Hypothalamus (tissue), 51 donors: ENCODE measurements around the gene PTPN2.

Experiments
- DNase-seq, 51 donors: peaks; one replicate each; lab custom pipeline; 2025; lab: John Stamatoyannopoulos, UW

The PTPN2 gene

GRCh38 chr18:12750076-12750714 lies 133.8 kb downstream of the PTPN2 start:
- DNase-seq: no peak

- DNase-seq: no peak
Observed at GRCh38 chr18:12749121-12749520, 134.9 kb downstream of the PTPN2 start.

- no peak for DNase-seq
Observed at GRCh38 chr18:12748671-12749070, 135.4 kb downstream of the PTPN2 start.

- no peak for DNase-seq
Observed at GRCh38 chr18:12747530-12748315, 136.3 kb downstream of the PTPN2 start.

GRCh38 chr18:12745095-12745795 lies 138.8 kb downstream of the PTPN2 start:
- no peak for DNase-seq

- no peak for DNase-seq
Observed at GRCh38 chr18:12744103-12744502, 139.9 kb downstream of the PTPN2 start.

- DNase-seq: no peak
Observed at GRCh38 chr18:12742453-12742852, 141.6 kb downstream of the PTPN2 start.
